ENCODE measurements around the gene HSPH1. TPM values are rescaled to one million over a fixed set of nuclear protein-coding genes. Genes with fewer than 3 reads are reported as not detected.

HSPH1 gene
- total and polyA plus RNA-seq, 2 of the 13 experiments (the other 11 are each of a cell fraction or from before 2014, with no cell fraction given) = 13.0 to 62.9 TPM

- TF ChIP-seq NONO (IDR thresholded peaks at IDR 0.05) (no peak), NONO (CRISPR knock-in tag; conservative IDR thresholded peaks at IDR 0.05) (0 out of 2 replicates have a peak, but pooled peaks have one; percentile 38), ZNF839 (CRISPR knock-in tag; IDR thresholded peaks at IDR 0.05; ENCODE audit: borderline replicate concordance) (no peak), ZNF446 (CRISPR knock-in tag; IDR thresholded peaks at IDR 0.05) (no peak), ZNF773 (CRISPR knock-in tag; IDR thresholded peaks at IDR 0.05; ENCODE audit: borderline replicate concordance) (peak; percentile 47; the same call in 1 of the 2 replicates), ETV5 (CRISPR knock-in tag; IDR thresholded peaks at IDR 0.05; ENCODE audit: borderline replicate concordance) (no peak), STAT5B (CRISPR knock-in tag; IDR thresholded peaks at IDR 0.05) (no peak), ZNF766 (CRISPR knock-in tag; IDR thresholded peaks at IDR 0.05; ENCODE audit: borderline replicate concordance) (no peak), TAF15 (IDR thresholded peaks at IDR 0.05; ENCODE audit: low read depth, low read length, poor library complexity, severe bottlenecking) (no peak), ZBTB1 (CRISPR knock-in tag; IDR thresholded peaks at IDR 0.05; ENCODE audit: borderline replicate concordance) (no peak), GTF3A (CRISPR knock-in tag; conservative IDR thresholded peaks at IDR 0.05) (no peak), GLI4 (CRISPR knock-in tag; IDR thresholded peaks at IDR 0.05; ENCODE audit: borderline replicate concordance) (no peak), GATAD2A (CRISPR knock-in tag; IDR thresholded peaks at IDR 0.05) (no peak), ZNF574 (CRISPR knock-in tag; IDR thresholded peaks at IDR 0.05) (peak; percentile 84; the same call in 1 of the 2 replicates), ZBTB26 (CRISPR knock-in tag; IDR thresholded peaks at IDR 0.05; ENCODE audit: borderline replicate concordance) (no peak), PCBP1 (IDR thresholded peaks at IDR 0.05; ENCODE audit: borderline replicate concordance, low read depth, low read length) (no peak), HMGXB4 (CRISPR knock-in tag; IDR thresholded peaks at IDR 0.05; ENCODE audit: borderline replicate concordance in 1 of 2, low read depth in 1 of 2) (peak; percentile 76 to 84; a peak in 3 of 4 replicates), ARNT2 (CRISPR knock-in tag; IDR thresholded peaks at IDR 0.05; ENCODE audit: low read depth) (peak; percentile 5), NFE2 (CRISPR knock-in tag; IDR thresholded peaks at IDR 0.05) (no peak)
- TF ChIP-seq, protein P1, sequence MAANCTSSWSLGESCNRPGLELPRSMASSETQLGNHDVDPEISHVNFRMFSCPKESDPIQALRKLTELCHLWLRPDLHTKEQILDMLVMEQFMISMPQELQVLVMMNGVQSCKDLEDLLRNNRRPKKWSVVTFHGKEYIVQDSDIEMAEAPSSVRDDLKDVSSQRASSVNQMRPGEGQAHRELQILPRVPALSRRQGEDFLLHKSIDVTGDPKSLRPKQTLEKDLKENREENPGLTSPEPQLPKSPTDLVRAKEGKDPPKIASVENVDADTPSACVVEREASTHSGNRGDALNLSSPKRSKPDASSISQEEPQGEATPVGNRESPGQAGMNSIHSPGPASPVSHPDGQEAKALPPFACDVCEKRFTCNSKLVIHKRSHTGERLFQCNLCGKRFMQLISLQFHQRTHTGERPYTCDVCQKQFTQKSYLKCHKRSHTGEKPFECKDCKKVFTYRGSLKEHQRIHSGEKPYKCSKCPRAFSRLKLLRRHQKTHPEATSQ (CRISPR knock-in tag; IDR thresholded peaks at IDR 0.05; ENCODE audit: borderline replicate concordance) = no peak
- TF ChIP-seq, protein P2, sequence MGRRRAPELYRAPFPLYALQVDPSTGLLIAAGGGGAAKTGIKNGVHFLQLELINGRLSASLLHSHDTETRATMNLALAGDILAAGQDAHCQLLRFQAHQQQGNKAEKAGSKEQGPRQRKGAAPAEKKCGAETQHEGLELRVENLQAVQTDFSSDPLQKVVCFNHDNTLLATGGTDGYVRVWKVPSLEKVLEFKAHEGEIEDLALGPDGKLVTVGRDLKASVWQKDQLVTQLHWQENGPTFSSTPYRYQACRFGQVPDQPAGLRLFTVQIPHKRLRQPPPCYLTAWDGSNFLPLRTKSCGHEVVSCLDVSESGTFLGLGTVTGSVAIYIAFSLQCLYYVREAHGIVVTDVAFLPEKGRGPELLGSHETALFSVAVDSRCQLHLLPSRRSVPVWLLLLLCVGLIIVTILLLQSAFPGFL (CRISPR knock-in tag; IDR thresholded peaks at IDR 0.05) = no peak
Measured at GRCh38 chr13:31199849-31200636, 38.3 kb upstream of the HSPH1 start, which contains the start of gene B3GLCT (continued).

Measured in HepG2 (cell line).